Hepatocyte (in vitro differentiated cells): ENCODE results near the gene SOX6.

Experiments
- EZH2 ChIP-seq: fragments of 200-600 bp; sonication (generic); IDR thresholded peaks from 2 replicates; pipeline ENCODE4 v1.6.1; 2016; ENCODE audit warnings: antibody characterized with exemption, mild to moderate bottlenecking, borderline replicate concordance
- TF ChIP-seq, protein P1 (sequence below): fragments of 200-600 bp; sonication (generic); IDR thresholded peaks from 2 replicates; pipeline ENCODE4 v1.5.1; 2016; ENCODE audit warnings: antibody characterized with exemption, mild to moderate bottlenecking; ENCODE audit not compliant: poor library complexity

DNA sequence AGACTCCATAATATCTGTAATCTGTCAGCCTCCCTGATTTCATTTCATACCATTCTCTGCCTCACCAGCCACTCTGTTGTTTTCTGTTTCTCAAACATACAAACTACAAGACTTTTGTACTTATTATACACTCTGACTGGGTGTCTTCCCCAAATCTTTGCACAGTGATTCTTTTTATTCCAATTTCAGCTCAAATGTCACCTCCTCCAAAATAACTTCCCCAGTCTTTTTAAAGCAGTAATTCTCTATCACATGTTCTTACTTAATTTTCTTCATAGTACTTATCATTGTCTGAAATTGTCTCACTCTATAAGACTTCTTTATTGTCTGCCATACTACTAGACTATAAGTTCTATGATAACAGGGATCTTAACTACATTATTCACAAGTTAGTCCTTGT, 19.6 kb downstream of the SOX6 start:
- no peak for TF ChIP-seq EZH2
- TF ChIP-seq, protein P1, sequence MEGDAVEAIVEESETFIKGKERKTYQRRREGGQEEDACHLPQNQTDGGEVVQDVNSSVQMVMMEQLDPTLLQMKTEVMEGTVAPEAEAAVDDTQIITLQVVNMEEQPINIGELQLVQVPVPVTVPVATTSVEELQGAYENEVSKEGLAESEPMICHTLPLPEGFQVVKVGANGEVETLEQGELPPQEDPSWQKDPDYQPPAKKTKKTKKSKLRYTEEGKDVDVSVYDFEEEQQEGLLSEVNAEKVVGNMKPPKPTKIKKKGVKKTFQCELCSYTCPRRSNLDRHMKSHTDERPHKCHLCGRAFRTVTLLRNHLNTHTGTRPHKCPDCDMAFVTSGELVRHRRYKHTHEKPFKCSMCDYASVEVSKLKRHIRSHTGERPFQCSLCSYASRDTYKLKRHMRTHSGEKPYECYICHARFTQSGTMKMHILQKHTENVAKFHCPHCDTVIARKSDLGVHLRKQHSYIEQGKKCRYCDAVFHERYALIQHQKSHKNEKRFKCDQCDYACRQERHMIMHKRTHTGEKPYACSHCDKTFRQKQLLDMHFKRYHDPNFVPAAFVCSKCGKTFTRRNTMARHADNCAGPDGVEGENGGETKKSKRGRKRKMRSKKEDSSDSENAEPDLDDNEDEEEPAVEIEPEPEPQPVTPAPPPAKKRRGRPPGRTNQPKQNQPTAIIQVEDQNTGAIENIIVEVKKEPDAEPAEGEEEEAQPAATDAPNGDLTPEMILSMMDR = no peak
